HepG2 (cell line): ENCODE data around the gene OTUB2.

Experiments
- CEBPB ChIP-seq: IDR thresholded peaks from 2 replicates; pipeline ENCODE4 v1.6.1; 2011; ENCODE audit warnings: low read depth, low read length, improper control_type of control experiment, borderline replicate concordance
- CENPBD1 ChIP-seq: sonication (generic); formaldehyde crosslinking; IDR thresholded peaks from 2 replicates; pipeline ENCODE4 v1.8.0; 2022; ENCODE audit warnings: missing genetic modification reagents, low read depth, mild to moderate bottlenecking, borderline replicate concordance
- CTCF ChIP-seq: sonication (generic); formaldehyde crosslinking; IDR thresholded peaks from 2 replicates; pipeline ENCODE4 v1.5.0; 2020; ENCODE audit warnings: mild to moderate bottlenecking, missing genetic modification reagents, moderate library complexity
- EZH2 ChIP-seq: conservative IDR thresholded peaks from 2 replicates; pipeline ENCODE4 v1.6.1; 2012; ENCODE audit warnings: mild to moderate bottlenecking, low read depth, low read length, moderate library complexity
- KAT7 ChIP-seq: IDR thresholded peaks from 2 replicates; pipeline ENCODE4 v1.6.1; 2018; ENCODE audit warnings: borderline replicate concordance, missing compliant biosample characterization
- POLR2A ChIP-seq, 2 experiments: IDR thresholded peaks; 2 replicates each; pipeline ENCODE4 v1.6.1; 2011; ENCODE audit warnings: low read depth in 2 of 2, low read length in 2 of 2, mild to moderate bottlenecking in 1 of 2, moderate library complexity in 1 of 2; ENCODE audit not compliant: insufficient read depth in 1 of 2
- POLR2AphosphoS5 ChIP-seq: IDR thresholded peaks from 2 replicates; pipeline ENCODE4 v1.6.1; 2012; ENCODE audit warnings: low read depth, low read length
- TBL1XR1 ChIP-seq: fragments of 150-350 bp; IDR thresholded peaks from 2 replicates; pipeline ENCODE4 v1.6.1; 2014; ENCODE audit warnings: borderline replicate concordance, low read length; ENCODE audit not compliant: partially characterized antibody
- TCF7 ChIP-seq: sonication (generic); IDR thresholded peaks from 2 replicates; pipeline ENCODE4 v1.6.1; 2016; ENCODE audit warnings: antibody characterized with exemption, low read depth
- USF2 ChIP-seq, 2 experiments: sonication (generic) in 1 of 2; formaldehyde crosslinking in 1 of 2; IDR thresholded peaks; 2 replicates each; pipeline versions ENCODE4 v1.5.1 to v1.6.1; 2011 to 2020; ENCODE audit warnings: borderline replicate concordance in 1 of 2, low read depth in 1 of 2, low read length in 1 of 2, mild to moderate bottlenecking in 1 of 2, missing genetic modification reagents in 1 of 2, moderate library complexity in 1 of 2

- TF ChIP-seq CEBPB (no peak), USF2 (IDR thresholded peaks at IDR 0.05; ENCODE audit: low read depth, low read length) (no peak), USF2 (CRISPR knock-in tag; IDR thresholded peaks at IDR 0.05; ENCODE audit: borderline replicate concordance) (no peak), POLR2A (IDR thresholded peaks at IDR 0.05; ENCODE audit: insufficient read depth in 1 of 2, low read depth in 2 of 2, low read length in 2 of 2) (no peak), TCF7 (no peak), CENPBD1 (CRISPR knock-in tag) (no peak), EZH2 (no peak), CTCF (peak; percentile 45), TBL1XR1 (no peak), KAT7 (CRISPR knock-in tag) (no peak), POLR2AphosphoS5 (no peak)
These were observed 20.6 kb upstream of the OTUB2 start for GRCh38 chr14:94005324-94006073.
